ENCODE results near the gene CCDC177. TPM values are rescaled to one million over a fixed set of nuclear protein-coding genes. Genes with fewer than 3 reads are reported as not detected.

The CCDC177 gene
- not detected in 2 replicates for total RNA-seq
- not detected for polyA plus RNA-seq (2012)

GRCh38 chr14:69574263-69574953 is at the start of gene CCDC177:
Gene CCDC177, minus strand, starts transcription at chr14:69574871. Its CDS starts 1,249 bp downstream, at chr14:69573622.
- peak; percentile 26 for DNase-seq (ENCODE audit: low read depth)

- no peak for DNase-seq (ENCODE audit: low read depth)
Observed at GRCh38 chr14:69624136-69624535, 49.5 kb upstream of the CCDC177 start.

- no peak for DNase-seq (ENCODE audit: low read depth)
Observed at GRCh38 chr14:69620981-69621380, 46.3 kb upstream of the CCDC177 start.

GRCh38 chr14:69620211-69620611 is 45.5 kb upstream of the CCDC177 start:
- DNase-seq (ENCODE audit: low read depth), result no peak

GRCh38 chr14:69619012-69619411 is 44.3 kb upstream of the CCDC177 start:
- DNase-seq (ENCODE audit: low read depth), result no peak

GRCh38 chr14:69617796-69618195 is 43.1 kb upstream of the CCDC177 start:
- no peak for DNase-seq (ENCODE audit: low read depth)

- DNase-seq (ENCODE audit: low read depth), result no peak
Observed at GRCh38 chr14:69616408-69616773, 41.7 kb upstream of the CCDC177 start.

GRCh38 chr14:69615496-69616407 is 41.1 kb upstream of the CCDC177 start:
- DNase-seq (ENCODE audit: low read depth), result peak; percentile 69

GRCh38 chr14:69615121-69615495 is 40.4 kb upstream of the CCDC177 start:
- no peak for DNase-seq (ENCODE audit: low read depth)

- no peak for DNase-seq (ENCODE audit: low read depth)
Observed at GRCh38 chr14:69614592-69614991, 39.9 kb upstream of the CCDC177 start.

- no peak for DNase-seq (ENCODE audit: low read depth)
Observed at GRCh38 chr14:69613312-69614073, 38.8 kb upstream of the CCDC177 start.

- peak; percentile 26 for DNase-seq (ENCODE audit: low read depth)
Observed at GRCh38 chr14:69612783-69613130, 38.1 kb upstream of the CCDC177 start.

GRCh38 chr14:69612014-69612782 is 37.5 kb upstream of the CCDC177 start:
- DNase-seq (ENCODE audit: low read depth), result peak; percentile 41

- DNase-seq (ENCODE audit: low read depth), result peak; percentile 92
Observed at GRCh38 chr14:69611172-69612013, 36.7 kb upstream of the CCDC177 start, which contains the start of gene SUSD6. Gene SUSD6, plus strand, starts transcription at chr14:69611596. Its CDS starts 46,997 bp downstream, at chr14:69658593.

- DNase-seq (ENCODE audit: low read depth), result no peak
Observed at GRCh38 chr14:69610874-69611171, 36.2 kb upstream of the CCDC177 start.

GRCh38 chr14:69610020-69610873 is 35.6 kb upstream of the CCDC177 start:
- no peak for DNase-seq (ENCODE audit: low read depth)

GRCh38 chr14:69606258-69607184 is 31.9 kb upstream of the CCDC177 start:
- no peak for DNase-seq (ENCODE audit: low read depth)

GRCh38 chr14:69605738-69606137 is 31.1 kb upstream of the CCDC177 start:
- DNase-seq (ENCODE audit: low read depth), result no peak
